HFFc6 (cell line): ENCODE data around the gene PCGF1. TPM values are rescaled to one million over a fixed set of nuclear protein-coding genes. Genes with fewer than 3 reads are reported as not detected.

Source experiments
- DNase-seq: peaks from one replicate; pipeline ENCODE4 v3.0.0-alpha.2; 2018
- H3K27ac Mint-ChIP-seq: 2 replicates; pipeline ENCODE4 v1.8.0; 2020; ENCODE audit warnings: mild to moderate bottlenecking, mixed read lengths
- H3K27me3 Mint-ChIP-seq: 2 replicates; pipeline ENCODE4 v1.8.0; 2021; ENCODE audit warnings: mild to moderate bottlenecking, moderate library complexity, mixed read lengths; ENCODE audit not compliant: insufficient read depth
- H3K36me3 Mint-ChIP-seq: 2 replicates; pipeline ENCODE4 v1.8.0; 2021; ENCODE audit warnings: low read depth, mixed read lengths
- H3K4me1 Mint-ChIP-seq: 2 replicates; pipeline ENCODE4 v1.8.0; 2020; ENCODE audit warnings: low read depth, mixed read lengths
- H3K4me3 Mint-ChIP-seq: 2 replicates; pipeline ENCODE4 v1.8.0; 2020; ENCODE audit warnings: mild to moderate bottlenecking, moderate library complexity, mixed read lengths
- H3K9me3 Mint-ChIP-seq: 2 replicates; pipeline ENCODE4 v1.8.0; 2020; ENCODE audit warnings: mild to moderate bottlenecking, mixed read lengths
- total RNA-seq, 6 experiments: library from RNA; stranded (reverse); fragmentation: NEBNext Ultra II Directional; extraction: Animal tissue kit (Norgen Biotek cat#: 25700); gene quantifications; 2 replicates in 1 of 6; 3 replicates in 5 of 6; pipeline ENCODE4 v1.2.3, GENCODE V29; 2021
- TF ChIP-seq, protein P1 (sequence below): fragments of 200-600 bp; sonication (generic); IDR thresholded peaks from 2 replicates; pipeline ENCODE4 v1.5.0; 2021; ENCODE audit warnings: antibody characterized with exemption, mild to moderate bottlenecking

PCGF1 gene
- total RNA-seq, 6 experiments from 2014 or later = 26.0 to 33.8 (median 29.3) TPM

DNA sequence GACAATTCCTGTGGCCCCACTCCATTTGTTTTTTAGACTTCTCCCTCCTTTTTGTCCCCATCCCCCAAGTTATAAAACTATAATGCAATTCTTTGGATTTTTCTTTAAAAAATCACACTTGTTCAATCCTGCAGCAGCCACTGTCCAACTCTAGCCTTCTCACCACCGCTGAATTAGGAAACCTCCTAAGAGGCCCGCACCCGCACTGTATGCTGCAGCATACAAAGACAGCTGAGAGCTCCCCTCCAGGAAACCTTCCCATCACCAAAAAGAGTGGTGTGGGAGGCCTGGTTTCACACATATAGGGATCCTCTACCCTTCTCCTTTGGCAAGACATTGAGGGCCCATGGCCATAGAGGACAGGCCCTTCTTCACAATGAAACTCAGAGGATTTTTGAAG, 2.9 kb downstream of the PCGF1 start:
- Mint-ChIP-seq H3K9me3 (no peaks in the 10 kb centered on the region), H3K27ac (peak overlapping the region; percentile 46), H3K4me1 (peaks cover 55% of the 10 kb centered on the region), H3K27me3 (peaks cover 20% of the 10 kb centered on the region), H3K4me3 (peak overlapping the region; percentile 98), H3K36me3 (peaks cover 22% of the 10 kb centered on the region)
- TF ChIP-seq, protein P1, sequence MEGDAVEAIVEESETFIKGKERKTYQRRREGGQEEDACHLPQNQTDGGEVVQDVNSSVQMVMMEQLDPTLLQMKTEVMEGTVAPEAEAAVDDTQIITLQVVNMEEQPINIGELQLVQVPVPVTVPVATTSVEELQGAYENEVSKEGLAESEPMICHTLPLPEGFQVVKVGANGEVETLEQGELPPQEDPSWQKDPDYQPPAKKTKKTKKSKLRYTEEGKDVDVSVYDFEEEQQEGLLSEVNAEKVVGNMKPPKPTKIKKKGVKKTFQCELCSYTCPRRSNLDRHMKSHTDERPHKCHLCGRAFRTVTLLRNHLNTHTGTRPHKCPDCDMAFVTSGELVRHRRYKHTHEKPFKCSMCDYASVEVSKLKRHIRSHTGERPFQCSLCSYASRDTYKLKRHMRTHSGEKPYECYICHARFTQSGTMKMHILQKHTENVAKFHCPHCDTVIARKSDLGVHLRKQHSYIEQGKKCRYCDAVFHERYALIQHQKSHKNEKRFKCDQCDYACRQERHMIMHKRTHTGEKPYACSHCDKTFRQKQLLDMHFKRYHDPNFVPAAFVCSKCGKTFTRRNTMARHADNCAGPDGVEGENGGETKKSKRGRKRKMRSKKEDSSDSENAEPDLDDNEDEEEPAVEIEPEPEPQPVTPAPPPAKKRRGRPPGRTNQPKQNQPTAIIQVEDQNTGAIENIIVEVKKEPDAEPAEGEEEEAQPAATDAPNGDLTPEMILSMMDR = no peak
- DNase-seq = no peak

DNA sequence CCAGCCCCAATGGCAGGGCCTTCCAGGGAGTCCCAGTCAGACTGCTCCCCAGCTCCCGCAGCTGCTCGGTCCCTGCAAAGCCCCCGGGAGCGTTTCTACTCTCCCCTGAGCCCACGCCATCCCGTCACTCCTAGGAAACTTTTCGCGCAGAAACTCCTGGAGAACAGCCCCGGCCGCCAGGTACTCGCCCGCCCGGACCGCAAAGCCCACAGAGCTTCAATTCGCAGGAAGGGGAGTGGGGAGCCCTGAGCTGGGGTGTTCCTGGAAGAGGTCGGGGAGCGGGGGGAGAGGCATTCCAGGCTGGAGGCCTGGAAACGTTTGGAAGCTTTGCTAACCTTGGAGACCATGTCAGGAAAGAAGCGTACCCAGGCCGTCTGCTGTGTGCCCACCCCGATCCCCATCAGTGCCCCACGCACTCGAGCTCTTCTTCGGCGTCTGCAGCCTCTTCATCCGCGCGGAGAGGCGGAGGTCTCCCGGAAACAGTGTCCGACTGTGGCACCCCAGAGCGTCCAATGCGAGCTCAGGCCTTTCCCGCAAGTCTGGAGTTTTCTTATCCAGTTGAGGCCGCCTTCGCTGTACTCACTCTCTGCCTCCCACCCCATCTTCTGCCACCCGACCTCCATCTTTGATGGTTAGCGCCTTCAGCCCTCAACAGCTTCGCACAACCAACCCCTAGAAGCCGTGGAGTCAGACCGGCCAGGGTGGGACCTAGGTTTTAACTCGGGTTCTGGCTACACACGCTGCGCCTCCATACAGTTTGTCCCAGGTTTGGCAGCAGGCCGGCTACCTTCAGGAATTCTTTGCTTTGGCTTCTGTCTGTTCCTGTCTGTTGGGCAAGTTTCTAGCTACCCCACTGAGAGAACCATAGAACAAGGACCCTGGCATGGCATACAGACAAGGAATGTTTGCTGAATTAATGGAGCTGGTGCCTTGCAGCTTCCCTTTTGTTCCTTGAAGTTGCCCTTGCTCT, 3.7 kb downstream of the PCGF1 start:
- Mint-ChIP-seq H3K4me3 (peak overlapping the region; percentile 98), H3K9me3 (no peaks in the 10 kb centered on the region), H3K27me3 (peaks cover 20% of the 10 kb centered on the region), H3K27ac (peak overlapping the region; percentile 85), H3K4me1 (peaks cover 56% of the 10 kb centered on the region), H3K36me3 (peaks cover 22% of the 10 kb centered on the region)
- no peak for DNase-seq
- TF ChIP-seq, protein P1 = no peak

DNA sequence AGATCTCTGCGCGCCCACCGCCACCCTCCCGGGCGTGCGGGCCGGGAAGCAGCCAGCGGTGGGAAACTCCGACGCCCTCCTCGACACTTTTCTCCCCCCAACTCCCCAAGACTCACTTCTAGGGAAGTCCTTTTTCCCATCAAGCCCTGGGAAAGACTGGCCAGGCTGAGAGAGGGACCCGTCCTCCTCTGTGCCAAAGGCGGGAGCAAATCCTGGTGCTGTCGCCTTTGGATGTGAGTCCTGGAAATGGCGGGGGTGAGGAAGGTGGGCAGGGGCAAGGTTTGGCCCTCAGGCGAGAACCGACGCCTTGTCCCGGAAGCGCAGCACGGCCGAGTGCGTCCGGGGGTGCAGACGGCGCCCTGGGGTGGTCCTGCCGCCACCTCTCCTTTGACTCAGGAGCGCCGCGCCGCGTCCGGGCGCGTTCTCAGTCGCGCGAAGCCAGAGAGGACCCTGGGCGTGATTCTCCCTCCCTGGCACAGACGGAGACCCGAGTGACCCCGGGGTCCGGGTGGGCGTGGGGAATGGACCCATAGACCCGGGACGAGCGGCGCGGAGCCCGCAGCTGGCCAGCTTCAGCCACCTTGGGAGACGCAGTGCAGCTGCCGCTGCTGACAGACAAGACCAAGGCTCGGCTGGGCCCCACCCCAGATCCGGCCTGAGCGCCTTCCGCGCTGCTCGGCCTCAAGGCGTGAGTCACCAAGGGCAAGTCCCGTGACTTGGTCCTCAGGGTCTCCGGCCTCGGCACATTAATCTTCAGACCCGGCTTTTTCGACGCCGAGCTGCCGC, 4.6 kb downstream of the PCGF1 start:
- Mint-ChIP-seq H3K27me3 (peaks cover 20% of the 10 kb centered on the region), H3K9me3 (no peaks in the 10 kb centered on the region), H3K4me1 (peaks cover 55% of the 10 kb centered on the region), H3K36me3 (peaks cover 22% of the 10 kb centered on the region), H3K27ac (peak overlapping the region; percentile 85), H3K4me3 (peak overlapping the region; percentile 84)
- peak; percentile 72 for DNase-seq
- TF ChIP-seq, protein P1 = peak; percentile 44

DNA sequence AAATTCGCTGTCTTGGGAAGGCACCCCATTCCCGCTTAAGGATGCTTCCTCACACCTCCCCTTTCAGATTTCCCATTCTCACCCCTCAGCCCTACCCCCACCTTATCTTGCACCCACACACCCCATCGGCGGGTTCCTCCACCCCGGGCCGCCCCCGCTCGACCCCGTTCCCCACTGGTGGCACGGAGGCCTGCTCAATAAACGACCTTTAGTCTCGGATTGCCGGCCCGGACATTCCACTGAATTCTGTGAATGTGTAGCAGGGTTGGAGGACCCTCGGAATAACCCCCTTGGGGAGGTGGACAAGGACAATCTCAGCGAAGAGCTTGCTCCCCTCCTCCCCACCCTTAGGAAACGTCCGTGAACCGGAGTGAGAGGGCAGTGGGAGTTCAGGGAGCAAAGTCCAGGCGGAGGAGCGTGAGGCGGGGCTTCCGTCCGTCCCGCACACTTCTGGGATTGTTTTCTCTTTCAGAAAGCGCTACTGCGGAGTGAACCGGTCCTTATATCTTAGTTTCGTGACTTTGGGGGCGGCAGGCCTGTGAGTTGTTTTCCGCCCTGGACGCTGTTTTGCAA, 5.3 kb downstream of the PCGF1 start:
- DNase-seq = no peak
- peaks cover 54% of the 10 kb centered on the region for H3K4me1 Mint-ChIP-seq
- TF ChIP-seq, protein P1 = no peak
- peaks cover 22% of the 10 kb centered on the region for H3K36me3 Mint-ChIP-seq
- H3K27me3 Mint-ChIP-seq = peaks cover 17% of the 10 kb centered on the region
- H3K27ac Mint-ChIP-seq = peak overlapping the region; percentile 85; the same call in 1 of the 2 replicates
- H3K4me3 Mint-ChIP-seq = peak overlapping the region; percentile 84
- H3K9me3 Mint-ChIP-seq = no peaks in the 10 kb centered on the region

DNA sequence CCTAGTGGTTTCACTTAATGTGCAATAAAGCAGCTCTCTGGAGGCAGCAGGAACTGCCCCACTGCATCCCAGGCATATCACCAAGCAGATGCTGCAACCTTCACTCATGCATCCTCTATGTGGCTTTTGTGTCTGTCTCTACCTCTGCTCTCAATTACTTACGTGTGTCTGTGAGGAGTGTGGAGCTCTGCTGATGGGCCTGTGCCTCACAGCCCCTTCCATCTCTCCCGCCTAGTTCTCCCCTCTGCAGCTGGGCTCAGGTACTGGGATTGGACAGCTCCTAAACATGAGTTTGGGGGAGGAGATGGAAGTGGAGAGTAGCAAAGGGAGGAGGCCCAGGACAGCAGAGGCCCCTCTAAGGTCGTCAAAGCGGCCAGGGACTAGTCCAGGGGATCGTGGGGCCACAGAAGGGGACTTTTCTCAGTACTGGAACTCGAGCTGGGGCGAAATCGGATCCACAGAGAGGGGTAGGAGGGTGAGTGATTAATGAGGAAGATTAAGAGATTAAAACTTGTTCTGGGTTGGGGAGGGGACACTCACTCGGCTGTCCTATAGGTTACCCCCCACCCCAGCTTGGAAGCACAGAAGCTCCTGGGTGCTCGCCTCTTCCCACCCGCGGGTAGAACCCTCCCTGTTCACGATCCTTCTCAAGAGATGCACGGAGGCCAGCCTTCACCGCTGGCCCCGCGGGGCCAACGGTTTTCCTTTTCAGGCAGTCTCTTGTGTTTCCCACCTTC, 6.0 kb downstream of the PCGF1 start:
- Mint-ChIP-seq H3K27me3 (peaks cover 17% of the 10 kb centered on the region), H3K4me3 (peak overlapping the region; percentile 84; the same call in 1 of the 2 replicates), H3K9me3 (no peaks in the 10 kb centered on the region), H3K36me3 (peaks cover 18% of the 10 kb centered on the region), H3K27ac (no peak overlapping the region), H3K4me1 (peaks cover 50% of the 10 kb centered on the region)
- TF ChIP-seq, protein P1 = no peak
- DNase-seq = no peak
